OCI-LY1 (cell line): ENCODE results near the gene PSD4.

Source experiments
- CTCF ChIP-seq: fragments of 200-600 bp; sonication (generic), shearing (Covaris generic); IDR thresholded peaks from 2 replicates; pipeline ENCODE4 v1.5.1; 2017; ENCODE audit warnings: mild to moderate bottlenecking, antibody characterized with exemption, low read length, moderate library complexity, mixed read lengths
- EZH2 ChIP-seq: fragments of 200-600 bp; sonication (generic), shearing (Covaris generic); IDR thresholded peaks from 2 replicates; pipeline ENCODE4 v1.8.0; 2017; ENCODE audit warnings: borderline replicate concordance, mixed run types, mild to moderate bottlenecking, antibody characterized with exemption, low read length, moderate library complexity, mixed read lengths

- TF ChIP-seq CTCF: no peak
- no peak for TF ChIP-seq EZH2
These were observed 13.5 kb upstream of the PSD4 start for GRCh38 chr2:113160248-113160647.
